WTC11 (cell line): ENCODE data around the gene RNASEL. TPM values are rescaled to one million over a fixed set of nuclear protein-coding genes. Genes with fewer than 3 reads are reported as not detected.

Experiments
- ATAC-seq: fragments of 200-7000 bp; cut with Tn5 transposase; 2 replicates; pipeline ENCODE4 v1.10.0; 2021; ENCODE audit warnings: mild to moderate bottlenecking, moderate library complexity
- CTCF ChIA-PET: fragments of 300-600 bp; sonication (Branson Sonifier 250); formaldehyde crosslinking; loops from one replicate; lab custom pipeline; 2021; ENCODE audit warnings: antibody characterized with exemption; lab: Charles Lee
- POLR2A ChIA-PET: fragments of 350-600 bp; sonication (Branson Sonifier 250); formaldehyde crosslinking; loops from one replicate; lab custom pipeline; 2021; ENCODE audit warnings: antibody characterized with exemption; lab: Charles Lee
- DNase-seq: peaks from one replicate; pipeline ENCODE4 v3.0.0; 2021; ENCODE audit warnings: low spot score
- H3K27ac Mint-ChIP-seq: 2 replicates; pipeline ENCODE4 v1.8.0; 2021; ENCODE audit warnings: mixed read lengths
- H3K27me3 Mint-ChIP-seq: 2 replicates; pipeline ENCODE4 v1.8.0; 2021; ENCODE audit warnings: low read depth, mild to moderate bottlenecking, moderate library complexity, mixed read lengths
- H3K36me3 Mint-ChIP-seq: 2 replicates; pipeline ENCODE4 v1.8.0; 2021; ENCODE audit warnings: mixed read lengths
- H3K4me1 Mint-ChIP-seq: 2 replicates; pipeline ENCODE4 v1.8.0; 2022; ENCODE audit warnings: mixed read lengths
- H3K4me3 Mint-ChIP-seq: 2 replicates; pipeline ENCODE4 v1.8.0; 2021; ENCODE audit warnings: mild to moderate bottlenecking, moderate library complexity, mixed read lengths
- H3K9me3 Mint-ChIP-seq: 2 replicates; pipeline ENCODE4 v1.8.0; 2021; ENCODE audit warnings: mixed read lengths
- ATF2 ChIP-seq: sonication (generic); formaldehyde crosslinking; IDR thresholded peaks from 2 replicates; pipeline ENCODE4 v1.8.1; 2022; ENCODE audit warnings: low read depth, missing genetic modification reagents, borderline replicate concordance
- CDX4 ChIP-seq: fragments of 250-450 bp; sonication (Bioruptor Pico); IDR thresholded peaks from 2 replicates; pipeline ENCODE4 v1.9.0; 2021; ENCODE audit warnings: moderate library complexity, mild to moderate bottlenecking, inconsistent platforms, borderline replicate concordance
- CREB1 ChIP-seq: sonication (generic); formaldehyde crosslinking; IDR thresholded peaks from 2 replicates; pipeline ENCODE4 v1.8.0; 2023; ENCODE audit warnings: mild to moderate bottlenecking, missing genetic modification reagents
- CREM ChIP-seq: sonication (generic); formaldehyde crosslinking; IDR thresholded peaks from 2 replicates; pipeline ENCODE4 v1.8.1; 2022; ENCODE audit warnings: mild to moderate bottlenecking, missing genetic modification reagents, moderate library complexity
- ETV6 ChIP-seq: sonication (generic); formaldehyde crosslinking; IDR thresholded peaks from 2 replicates; pipeline ENCODE4 v1.8.1; 2022; ENCODE audit warnings: mild to moderate bottlenecking, missing genetic modification reagents
- FOXK1 ChIP-seq: sonication (generic); formaldehyde crosslinking; IDR thresholded peaks from 2 replicates; pipeline ENCODE4 v1.8.0; 2022; ENCODE audit warnings: mild to moderate bottlenecking, moderate library complexity, missing genetic modification reagents
- HMGXB4 ChIP-seq: sonication (generic); formaldehyde crosslinking; IDR thresholded peaks from 2 replicates; pipeline ENCODE4 v1.8.1; 2023; ENCODE audit warnings: mild to moderate bottlenecking, moderate library complexity, missing genetic modification reagents
- IRF2 ChIP-seq: sonication (generic); formaldehyde crosslinking; IDR thresholded peaks from 2 replicates; pipeline ENCODE4 v1.8.0; 2022; ENCODE audit warnings: low read depth, missing genetic modification reagents, borderline replicate concordance
- MYBL2 ChIP-seq: sonication (generic); formaldehyde crosslinking; IDR thresholded peaks from 2 replicates; pipeline ENCODE4 v1.8.1; 2023; ENCODE audit warnings: mild to moderate bottlenecking, moderate library complexity, missing genetic modification reagents
- RELA ChIP-seq: sonication (generic); formaldehyde crosslinking; IDR thresholded peaks from 2 replicates; pipeline ENCODE4 v1.8.1; 2022; ENCODE audit warnings: missing genetic modification reagents, mild to moderate bottlenecking, borderline replicate concordance
- TCF7 ChIP-seq: sonication (generic); formaldehyde crosslinking; IDR thresholded peaks from 2 replicates; pipeline ENCODE4 v1.8.0; 2022; ENCODE audit warnings: mild to moderate bottlenecking, low read depth, missing genetic modification reagents, moderate library complexity
- USF1 ChIP-seq: sonication (generic); formaldehyde crosslinking; IDR thresholded peaks from 2 replicates; pipeline ENCODE4 v1.8.0; 2022; ENCODE audit warnings: mild to moderate bottlenecking, missing genetic modification reagents
- ZNF121 ChIP-seq: sonication (generic); formaldehyde crosslinking; IDR thresholded peaks from 2 replicates; pipeline ENCODE4 v1.8.0; 2023; ENCODE audit warnings: missing genetic modification reagents
- ZNF396 ChIP-seq: fragments of 250-450 bp; sonication (Bioruptor Pico); IDR thresholded peaks from 2 replicates; pipeline ENCODE4 v1.8.0; 2021; ENCODE audit warnings: mild to moderate bottlenecking, moderate library complexity, borderline replicate concordance
- ZNF416 ChIP-seq: fragments of 250-450 bp; sonication (Bioruptor Pico); IDR thresholded peaks from 2 replicates; pipeline ENCODE4 v1.9.0; 2021; ENCODE audit warnings: mild to moderate bottlenecking, inconsistent platforms
- ZNF671 ChIP-seq: fragments of 250-450 bp; sonication (Bioruptor Pico); IDR thresholded peaks from 2 replicates; pipeline ENCODE4 v1.8.0; 2021; ENCODE audit warnings: mild to moderate bottlenecking
- total RNA-seq: library from RNA; stranded (reverse); gene quantifications from 3 replicates; pipeline ENCODE4 v1.2.3, GENCODE V29; 2021
- TF ChIP-seq, protein P1 (sequence below): fragments of 250-450 bp; sonication (Bioruptor Pico); IDR thresholded peaks from 2 replicates; pipeline ENCODE4 v1.8.0; 2021; ENCODE audit warnings: mild to moderate bottlenecking
- TF ChIP-seq, protein P2 (sequence below): sonication (generic); formaldehyde crosslinking; IDR thresholded peaks from 2 replicates; pipeline ENCODE4 v1.8.0; 2022; ENCODE audit warnings: mild to moderate bottlenecking, missing genetic modification reagents
- TF ChIP-seq, protein P3 (sequence below): sonication (generic); formaldehyde crosslinking; IDR thresholded peaks from 2 replicates; pipeline ENCODE4 v1.8.0; 2022; ENCODE audit warnings: missing genetic modification reagents
- TF ChIP-seq, protein P4 (sequence below): sonication (generic); formaldehyde crosslinking; IDR thresholded peaks from 2 replicates; pipeline ENCODE4 v1.8.1; 2022; ENCODE audit warnings: mild to moderate bottlenecking, moderate library complexity, missing genetic modification reagents
- TF ChIP-seq, protein P5 (sequence below): sonication (generic); formaldehyde crosslinking; IDR thresholded peaks from 2 replicates; pipeline ENCODE4 v1.8.0; 2023; ENCODE audit warnings: missing genetic modification reagents
- TF ChIP-seq, protein P6 (sequence below): sonication (generic); formaldehyde crosslinking; IDR thresholded peaks from 2 replicates; pipeline ENCODE4 v1.8.1; 2023; ENCODE audit warnings: mild to moderate bottlenecking, missing genetic modification reagents

Gene RNASEL
- total RNA-seq, 1 experiment from 2014 or later = 0.77 TPM

DNA sequence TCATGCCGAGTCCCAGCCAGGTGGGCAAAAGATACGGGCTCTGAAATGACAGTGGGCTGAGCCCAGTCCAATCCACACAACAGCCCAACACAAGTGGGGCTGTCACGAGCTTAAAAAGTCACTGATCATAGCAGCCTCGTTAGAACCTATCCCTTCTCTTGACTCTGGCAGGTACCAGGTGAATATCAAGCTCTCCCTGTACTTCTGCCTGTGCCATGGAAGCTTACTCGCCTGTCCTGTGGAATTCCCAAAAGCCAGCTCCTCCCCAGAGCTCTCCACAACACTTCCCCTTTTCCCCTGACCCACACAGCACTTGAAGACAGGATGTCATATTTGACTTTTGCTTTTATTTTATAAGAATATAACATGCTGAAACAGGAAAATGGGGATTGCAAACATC, 9.2 kb upstream of the RNASEL start (continued):
- TF ChIP-seq HMGXB4 (CRISPR knock-in tag) (no peak), MYBL2 (no peak), ATF2 (CRISPR knock-in tag) (no peak), ETV6 (CRISPR knock-in tag) (no peak), ZNF671 (CRISPR knock-in tag) (no peak), CREB1 (CRISPR knock-in tag) (no peak), TCF7 (CRISPR knock-in tag) (no peak), CREM (CRISPR knock-in tag) (no peak)
- TF ChIP-seq, protein P1, sequence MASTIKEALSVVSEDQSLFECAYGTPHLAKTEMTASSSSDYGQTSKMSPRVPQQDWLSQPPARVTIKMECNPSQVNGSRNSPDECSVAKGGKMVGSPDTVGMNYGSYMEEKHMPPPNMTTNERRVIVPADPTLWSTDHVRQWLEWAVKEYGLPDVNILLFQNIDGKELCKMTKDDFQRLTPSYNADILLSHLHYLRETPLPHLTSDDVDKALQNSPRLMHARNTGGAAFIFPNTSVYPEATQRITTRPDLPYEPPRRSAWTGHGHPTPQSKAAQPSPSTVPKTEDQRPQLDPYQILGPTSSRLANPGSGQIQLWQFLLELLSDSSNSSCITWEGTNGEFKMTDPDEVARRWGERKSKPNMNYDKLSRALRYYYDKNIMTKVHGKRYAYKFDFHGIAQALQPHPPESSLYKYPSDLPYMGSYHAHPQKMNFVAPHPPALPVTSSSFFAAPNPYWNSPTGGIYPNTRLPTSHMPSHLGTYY (CRISPR knock-in tag) = no peak
- TF ChIP-seq, protein P2, sequence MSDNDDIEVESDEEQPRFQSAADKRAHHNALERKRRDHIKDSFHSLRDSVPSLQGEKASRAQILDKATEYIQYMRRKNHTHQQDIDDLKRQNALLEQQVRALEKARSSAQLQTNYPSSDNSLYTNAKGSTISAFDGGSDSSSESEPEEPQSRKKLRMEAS = no peak

- Mint-ChIP-seq H3K4me1 (peaks cover 7% of the 10 kb centered on the region; the same call in 1 of the 2 replicates), H3K9me3 (no peaks in the 10 kb centered on the region), H3K27ac (no peak overlapping the region), H3K4me3 (no peak overlapping the region), H3K36me3 (no peaks in the 10 kb centered on the region; the same call in 1 of the 2 replicates), H3K27me3 (no peaks in the 10 kb centered on the region)
- ChIA-PET POLR2A (no interaction called here), CTCF (interaction anchor here (1.1 to 16.0 kb wide), 8 partner anchors 17 to 512 kb away, joined by 3 to 669 read pairs (median 8); partner anchors contain the start of gene NPL)
- no peak for ATAC-seq
- DNase-seq = no peak
- TF ChIP-seq, protein P3, sequence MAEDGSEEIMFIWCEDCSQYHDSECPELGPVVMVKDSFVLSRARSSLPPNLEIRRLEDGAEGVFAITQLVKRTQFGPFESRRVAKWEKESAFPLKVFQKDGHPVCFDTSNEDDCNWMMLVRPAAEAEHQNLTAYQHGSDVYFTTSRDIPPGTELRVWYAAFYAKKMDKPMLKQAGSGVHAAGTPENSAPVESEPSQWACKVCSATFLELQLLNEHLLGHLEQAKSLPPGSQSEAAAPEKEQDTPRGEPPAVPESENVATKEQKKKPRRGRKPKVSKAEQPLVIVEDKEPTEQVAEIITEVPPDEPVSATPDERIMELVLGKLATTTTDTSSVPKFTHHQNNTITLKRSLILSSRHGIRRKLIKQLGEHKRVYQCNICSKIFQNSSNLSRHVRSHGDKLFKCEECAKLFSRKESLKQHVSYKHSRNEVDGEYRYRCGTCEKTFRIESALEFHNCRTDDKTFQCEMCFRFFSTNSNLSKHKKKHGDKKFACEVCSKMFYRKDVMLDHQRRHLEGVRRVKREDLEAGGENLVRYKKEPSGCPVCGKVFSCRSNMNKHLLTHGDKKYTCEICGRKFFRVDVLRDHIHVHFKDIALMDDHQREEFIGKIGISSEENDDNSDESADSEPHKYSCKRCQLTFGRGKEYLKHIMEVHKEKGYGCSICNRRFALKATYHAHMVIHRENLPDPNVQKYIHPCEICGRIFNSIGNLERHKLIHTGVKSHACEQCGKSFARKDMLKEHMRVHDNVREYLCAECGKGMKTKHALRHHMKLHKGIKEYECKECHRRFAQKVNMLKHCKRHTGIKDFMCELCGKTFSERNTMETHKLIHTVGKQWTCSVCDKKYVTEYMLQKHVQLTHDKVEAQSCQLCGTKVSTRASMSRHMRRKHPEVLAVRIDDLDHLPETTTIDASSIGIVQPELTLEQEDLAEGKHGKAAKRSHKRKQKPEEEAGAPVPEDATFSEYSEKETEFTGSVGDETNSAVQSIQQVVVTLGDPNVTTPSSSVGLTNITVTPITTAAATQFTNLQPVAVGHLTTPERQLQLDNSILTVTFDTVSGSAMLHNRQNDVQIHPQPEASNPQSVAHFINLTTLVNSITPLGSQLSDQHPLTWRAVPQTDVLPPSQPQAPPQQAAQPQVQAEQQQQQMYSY = no peak
- TF ChIP-seq CDX4 (CRISPR knock-in tag) = no peak
- TF ChIP-seq ZNF396 (CRISPR knock-in tag) = no peak
- TF ChIP-seq, protein P4, sequence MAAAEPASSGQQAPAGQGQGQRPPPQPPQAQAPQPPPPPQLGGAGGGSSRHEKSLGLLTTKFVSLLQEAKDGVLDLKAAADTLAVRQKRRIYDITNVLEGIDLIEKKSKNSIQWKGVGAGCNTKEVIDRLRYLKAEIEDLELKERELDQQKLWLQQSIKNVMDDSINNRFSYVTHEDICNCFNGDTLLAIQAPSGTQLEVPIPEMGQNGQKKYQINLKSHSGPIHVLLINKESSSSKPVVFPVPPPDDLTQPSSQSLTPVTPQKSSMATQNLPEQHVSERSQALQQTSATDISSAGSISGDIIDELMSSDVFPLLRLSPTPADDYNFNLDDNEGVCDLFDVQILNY (CRISPR knock-in tag) = no peak
- TF ChIP-seq CREM (CRISPR knock-in tag) = no peak
- TF ChIP-seq FOXK1 = no peak
- TF ChIP-seq, protein P5, sequence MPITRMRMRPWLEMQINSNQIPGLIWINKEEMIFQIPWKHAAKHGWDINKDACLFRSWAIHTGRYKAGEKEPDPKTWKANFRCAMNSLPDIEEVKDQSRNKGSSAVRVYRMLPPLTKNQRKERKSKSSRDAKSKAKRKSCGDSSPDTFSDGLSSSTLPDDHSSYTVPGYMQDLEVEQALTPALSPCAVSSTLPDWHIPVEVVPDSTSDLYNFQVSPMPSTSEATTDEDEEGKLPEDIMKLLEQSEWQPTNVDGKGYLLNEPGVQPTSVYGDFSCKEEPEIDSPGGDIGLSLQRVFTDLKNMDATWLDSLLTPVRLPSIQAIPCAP (CRISPR knock-in tag) = no peak
- no peak for TF ChIP-seq ZNF416
- TF ChIP-seq ZNF121 (CRISPR knock-in tag) = no peak
- TF ChIP-seq, protein P6, sequence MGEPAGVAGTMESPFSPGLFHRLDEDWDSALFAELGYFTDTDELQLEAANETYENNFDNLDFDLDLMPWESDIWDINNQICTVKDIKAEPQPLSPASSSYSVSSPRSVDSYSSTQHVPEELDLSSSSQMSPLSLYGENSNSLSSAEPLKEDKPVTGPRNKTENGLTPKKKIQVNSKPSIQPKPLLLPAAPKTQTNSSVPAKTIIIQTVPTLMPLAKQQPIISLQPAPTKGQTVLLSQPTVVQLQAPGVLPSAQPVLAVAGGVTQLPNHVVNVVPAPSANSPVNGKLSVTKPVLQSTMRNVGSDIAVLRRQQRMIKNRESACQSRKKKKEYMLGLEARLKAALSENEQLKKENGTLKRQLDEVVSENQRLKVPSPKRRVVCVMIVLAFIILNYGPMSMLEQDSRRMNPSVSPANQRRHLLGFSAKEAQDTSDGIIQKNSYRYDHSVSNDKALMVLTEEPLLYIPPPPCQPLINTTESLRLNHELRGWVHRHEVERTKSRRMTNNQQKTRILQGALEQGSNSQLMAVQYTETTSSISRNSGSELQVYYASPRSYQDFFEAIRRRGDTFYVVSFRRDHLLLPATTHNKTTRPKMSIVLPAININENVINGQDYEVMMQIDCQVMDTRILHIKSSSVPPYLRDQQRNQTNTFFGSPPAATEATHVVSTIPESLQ (CRISPR knock-in tag) = no peak
- no peak for TF ChIP-seq IRF2
- no peak for TF ChIP-seq RELA (CRISPR knock-in tag)
- no peak for TF ChIP-seq USF1 (CRISPR knock-in tag)
Observed at GRCh38 chr1:182596934-182597333, 7.9 kb upstream of the RNASEL start.
